H1 (cell line): ENCODE measurements around the gene ST6GALNAC3. TPM values are rescaled to one million over a fixed set of nuclear protein-coding genes. Genes with fewer than 3 reads are reported as not detected.

Source experiments
- CTCF ChIA-PET: fragments of 300-600 bp; sonication (Branson Sonifier 250); formaldehyde crosslinking; loops from one replicate; lab custom pipeline; 2021; ENCODE audit not compliant: partially characterized antibody; lab: Charles Lee
- POLR2A ChIA-PET: fragments of 300-600 bp; sonication (Branson Sonifier 250); formaldehyde crosslinking; loops from one replicate; lab custom pipeline; 2021; ENCODE audit warnings: inconsistent platforms; ENCODE audit not compliant: partially characterized antibody; lab: Charles Lee
- DNase-seq, 2 experiments: peaks; one replicate each; pipeline versions ENCODE4 v3.0.0 to v3.0.0-alpha.2; 2010 to 2022; ENCODE audit warnings: low spot score in 2 of 2, low read depth in 1 of 2, mixed read lengths in 1 of 2
- FAIRE-seq: peaks from 2 replicates; lab custom pipeline; 2011; peaks lifted over from hg19 to GRCh38; lab: Jason Lieb, UNC
- H2AFZ ChIP-seq: 2 replicates; pipeline ENCODE4 v1.8.1; 2012; ENCODE audit warnings: low read length, inconsistent platforms
- H2AK5ac ChIP-seq: 2 replicates; pipeline ENCODE4 v1.6.1; 2013; ENCODE audit warnings: low read depth, low read length
- H2BK120ac ChIP-seq: replicated peaks from 2 replicates; pipeline ENCODE3; 2013; ENCODE audit warnings: low read depth, low read length, inconsistent platforms
- H2BK12ac ChIP-seq: 2 replicates; pipeline ENCODE4 v1.6.1; 2013; ENCODE audit warnings: low read depth, low read length
- H2BK15ac ChIP-seq: 2 replicates; pipeline ENCODE4 v1.6.1; 2013; ENCODE audit warnings: low read length
- H2BK20ac ChIP-seq: 2 replicates; pipeline ENCODE4 v1.6.1; 2013; ENCODE audit warnings: low read length
- H2BK5ac ChIP-seq: 2 replicates; pipeline ENCODE4 v1.6.1; 2013; ENCODE audit warnings: low read depth, low read length
- H3K14ac ChIP-seq: 2 replicates; pipeline ENCODE4 v1.6.1; 2013; ENCODE audit warnings: inconsistent platforms; ENCODE audit not compliant: insufficient read length
- H3K18ac ChIP-seq: 2 replicates; pipeline ENCODE4 v1.6.1; 2013; ENCODE audit warnings: low read length; ENCODE audit errors: extremely low read depth
- H3K23ac ChIP-seq: 2 replicates; pipeline ENCODE4 v1.6.1; 2013; ENCODE audit warnings: inconsistent platforms; ENCODE audit not compliant: insufficient read length
- H3K23me2 ChIP-seq: 2 replicates; pipeline ENCODE4 v1.6.1; 2013; ENCODE audit warnings: low read depth, low read length
- H3K27ac ChIP-seq: 2 replicates; pipeline ENCODE4 v1.6.1; 2011; ENCODE audit warnings: low read depth, low read length, inconsistent platforms
- H3K27me3 ChIP-seq, 4 experiments: replicated peaks in 1 of 4; 1 replicate in 1 of 4; 2 replicates in 3 of 4; pipeline versions ENCODE4 v1.6.1 to v1.8.1; 2011 to 2013; ENCODE audit warnings: low read length in 3 of 4, mild to moderate bottlenecking in 3 of 4, inconsistent platforms in 2 of 4, mixed read lengths in 2 of 4, moderate library complexity in 1 of 4; ENCODE audit not compliant: control insufficient read depth in 3 of 4, insufficient read depth in 3 of 4; ENCODE audit errors: extremely low read depth in 1 of 4
- H3K36me3 ChIP-seq, 4 experiments: 2 replicates each; pipeline versions ENCODE4 v1.6.1 to v1.8.1; 2011 to 2013; ENCODE audit warnings: mild to moderate bottlenecking in 4 of 4, low read length in 3 of 4, moderate library complexity in 2 of 4, control low read depth in 1 of 4, inconsistent platforms in 1 of 4; ENCODE audit not compliant: insufficient read depth in 4 of 4, control insufficient read depth in 2 of 4
- H3K4ac ChIP-seq: replicated peaks from 2 replicates; pipeline ENCODE3; 2013; ENCODE audit warnings: low read length, low read depth, mixed read lengths, inconsistent platforms; ENCODE audit not compliant: insufficient read length
- H3K4me1 ChIP-seq, 4 experiments: replicated peaks in 1 of 4; 1 replicate in 1 of 4; 2 replicates in 3 of 4; pipeline versions ENCODE4 v1.6.1 to v1.8.1; 2011 to 2013; ENCODE audit warnings: low read length in 3 of 4, inconsistent platforms in 2 of 4, mixed read lengths in 1 of 4; ENCODE audit not compliant: insufficient read depth in 4 of 4, control insufficient read depth in 3 of 4
- H3K4me2 ChIP-seq, 2 experiments: 2 replicates each; pipeline versions ENCODE4 v1.6.1 to v1.8.1; 2011 to 2013; ENCODE audit warnings: low read depth in 2 of 2, low read length in 2 of 2, control low read depth in 1 of 2, inconsistent platforms in 1 of 2, mild to moderate bottlenecking in 1 of 2; ENCODE audit not compliant: insufficient read depth in 1 of 2
- H3K4me3 ChIP-seq, 4 experiments: fragments of 200-600, 300-600 bp in 1 of 4; sonication (generic), shearing (Covaris generic), sonication (Bioruptor Twin) in 1 of 4; 2 replicates each; pipeline versions ENCODE4 v1.5.1 to v1.8.1; 2011 to 2016; ENCODE audit warnings: low read length in 4 of 4, low read depth in 3 of 4, control low read depth in 2 of 4, inconsistent platforms in 2 of 4, mild to moderate bottlenecking in 2 of 4, mixed read lengths in 1 of 4, moderate library complexity in 1 of 4; ENCODE audit not compliant: insufficient read depth in 2 of 4; ENCODE audit errors: extremely low read depth in 1 of 4
- H3K56ac ChIP-seq: replicated peaks from 2 replicates; pipeline ENCODE3; 2013; ENCODE audit warnings: low read depth, mild to moderate bottlenecking, mixed read lengths, low read length, inconsistent platforms; ENCODE audit not compliant: insufficient read length
- H3K79me1 ChIP-seq: 2 replicates; pipeline ENCODE4 v1.6.1; 2013; ENCODE audit warnings: low read depth, low read length, control low read depth
- H3K79me2 ChIP-seq, 2 experiments: 2 replicates each; pipeline versions ENCODE4 v1.6.1 to v1.8.1; 2012 to 2013; ENCODE audit warnings: low read length in 2 of 2, mild to moderate bottlenecking in 2 of 2, inconsistent platforms in 1 of 2; ENCODE audit not compliant: insufficient read depth in 2 of 2, control insufficient read depth in 1 of 2
- H3K9ac ChIP-seq, 4 experiments: replicated peaks in 1 of 4; 1 replicate in 1 of 4; 2 replicates in 3 of 4; pipeline versions ENCODE4 v1.6.1 to v1.8.1; 2011 to 2013; ENCODE audit warnings: low read depth in 3 of 4, low read length in 3 of 4, control low read depth in 2 of 4, mild to moderate bottlenecking in 2 of 4, moderate library complexity in 2 of 4, inconsistent platforms in 1 of 4; ENCODE audit errors: extremely low read depth in 1 of 4
- H3K9me3 ChIP-seq, 2 experiments: 2 replicates each; pipeline versions ENCODE4 v1.6.1 to v1.8.1; 2012 to 2013; ENCODE audit warnings: mild to moderate bottlenecking in 2 of 2, moderate library complexity in 2 of 2, control low read depth in 1 of 2, inconsistent platforms in 1 of 2, low read depth in 1 of 2, low read length in 1 of 2, mixed read lengths in 1 of 2; ENCODE audit not compliant: insufficient read depth in 2 of 2
- H4K20me1 ChIP-seq, 2 experiments: replicated peaks in 1 of 2; 2 replicates each; pipeline versions ENCODE3 to v1.8.1; 2011 to 2013; ENCODE audit warnings: inconsistent platforms in 2 of 2, low read length in 2 of 2, mild to moderate bottlenecking in 1 of 2; ENCODE audit not compliant: insufficient read depth in 2 of 2, control insufficient read depth in 1 of 2
- H4K5ac ChIP-seq: 2 replicates; pipeline ENCODE4 v1.6.1; 2013; ENCODE audit warnings: low read length, low read depth, mixed read lengths, inconsistent platforms; ENCODE audit not compliant: insufficient read length
- H4K8ac ChIP-seq: 2 replicates; pipeline ENCODE4 v1.8.0; 2013; ENCODE audit warnings: mild to moderate bottlenecking, moderate library complexity, low read length, inconsistent platforms; ENCODE audit not compliant: insufficient read depth; ENCODE audit errors: extremely low read depth
- H4K91ac ChIP-seq: replicated peaks from 2 replicates; pipeline ENCODE3; 2013; ENCODE audit warnings: low read length, mixed read lengths, inconsistent platforms; ENCODE audit not compliant: insufficient read length
- HDAC2 ChIP-seq, 2 experiments: fragments of 300-600 bp in 1 of 2; sonication (generic) in 1 of 2; IDR thresholded peaks; 2 replicates each; pipeline ENCODE4 v1.6.1; 2011 to 2012; ENCODE audit warnings: low read depth in 2 of 2, low read length in 2 of 2, mild to moderate bottlenecking in 2 of 2, moderate library complexity in 2 of 2, borderline replicate concordance in 1 of 2, inconsistent platforms in 1 of 2
- NANOG ChIP-seq: IDR thresholded peaks from 2 replicates; pipeline ENCODE4 v1.6.1; 2011; ENCODE audit warnings: low read length, low read depth, mild to moderate bottlenecking, inconsistent platforms; ENCODE audit not compliant: insufficient read depth, poor library complexity, severe bottlenecking
- SP1 ChIP-seq: IDR thresholded peaks from 2 replicates; pipeline ENCODE4 v1.6.1; 2011; ENCODE audit warnings: low read depth, low read length
- WGBS, 2 experiments: shearing (Covaris generic) in 1 of 2; methylation state at CpG; one replicate each; pipeline versions ENCODE4 v1.1.6 to v1.1.7; 2013 to 2015; ENCODE audit warnings: low lambda C conversion rate in 2 of 2, mixed read lengths in 2 of 2, inconsistent platforms in 1 of 2, low coverage in 1 of 2, missing lambda C conversion rate in 1 of 2; ENCODE audit not compliant: insufficient replicate concordance in 2 of 2, insufficient coverage in 1 of 2, insufficient read length in 1 of 2; ENCODE audit errors: extremely low coverage in 1 of 2, missing lambda C conversion rate in 1 of 2; 5-methylcytosine and 5-hydroxymethylcytosine counted together
- polyA plus RNA-seq, 7 experiments: library from polyadenylated mRNA; depleted of rRNA in 3 of 7; stranded (reverse) in 5 of 7; unstranded in 2 of 7; fragments of >200 nt in 5 of 7; fragments of 200-250 nt in 2 of 7; gene quantifications; 1 replicate in 5 of 7; 2 replicates in 1 of 7; 4 replicates in 1 of 7; pipeline versions ENCODE4 v1.2.1 to v1.2.3, GENCODE V29; 2011 to 2013; ENCODE audit warnings: missing spikeins in 2 of 7, mixed read lengths in 2 of 7
- total RNA-seq: library from RNA; stranded (reverse); fragmentation: NEBNext Ultra II Directional; extraction: Animal tissue kit (Norgen Biotek cat#: 25700); gene quantifications from 2 replicates; pipeline ENCODE4 v1.2.1, GENCODE V29; 2021

Gene ST6GALNAC3
- total and polyA plus RNA-seq, 2 of the 8 experiments (the other 6 are each of a cell fraction or from before 2014, with no cell fraction given) = 4.9 to 19.0 TPM

GRCh38 chr1:76625886-76626678 lies 551.5 kb downstream of the ST6GALNAC3 start:
- H3K79me2 ChIP-seq = no peaks in the 10 kb centered on the region
- no peak overlapping the region for H2AK5ac ChIP-seq
- H3K9me3 ChIP-seq = no peaks in the 10 kb centered on the region
- H2BK20ac ChIP-seq = no peak overlapping the region
- H4K5ac ChIP-seq = no peak overlapping the region
- H3K23me2 ChIP-seq = no peaks in the 10 kb centered on the region
- no peak overlapping the region for H3K4me3 ChIP-seq
- H4K20me1 ChIP-seq = no peaks in the 10 kb centered on the region
- POLR2A ChIA-PET = interaction anchor here (1.5 kb wide), 1 partner anchor 9 kb away, joined by 3 read pairs; no protein-coding TSS in a partner anchor
- H3K9ac ChIP-seq = no peak overlapping the region
- no peak for TF ChIP-seq HDAC2 (IDR thresholded peaks at IDR 0.05; ENCODE audit: borderline replicate concordance in 1 of 2, low read depth in 2 of 2, low read length in 2 of 2)
- TF ChIP-seq NANOG = no peak
- no peak for TF ChIP-seq SP1
- no peak overlapping the region for H3K4ac ChIP-seq
- no peak overlapping the region for H2BK15ac ChIP-seq
- no peak overlapping the region for H2BK5ac ChIP-seq
- peaks cover 0 to 4% (median 0%) of the 10 kb centered on the region in 4 experiments; a peak in 1 of 7 replicates for H3K4me1 ChIP-seq
- FAIRE-seq (no peak), DNase-seq (no peak)
- H2BK120ac ChIP-seq = no peak overlapping the region
- H2BK12ac ChIP-seq = no peak overlapping the region
- H3K79me1 ChIP-seq = no peaks in the 10 kb centered on the region
- no peak overlapping the region for H3K18ac ChIP-seq
- no peak overlapping the region for H3K4me2 ChIP-seq
- no peak overlapping the region for H4K8ac ChIP-seq
- no peak overlapping the region for H3K14ac ChIP-seq
- WGBS, 2 experiments = 93% methylated on average over 2 of the region's 2 CpGs; no CpG with 5 or more reads in 1 of the 2 experiments
- H3K23ac ChIP-seq = no peak overlapping the region
- no peak overlapping the region for H4K91ac ChIP-seq
- no peaks in the 10 kb centered on the region for H3K27me3 ChIP-seq
- H3K56ac ChIP-seq = no peak overlapping the region
- no peaks in the 10 kb centered on the region for H3K36me3 ChIP-seq
- CTCF ChIA-PET = no interaction called here
- no peak overlapping the region for H3K27ac ChIP-seq
- H2AFZ ChIP-seq = no peak overlapping the region
